ENCODE results near the gene MOBP. TPM values are rescaled to one million over a fixed set of nuclear protein-coding genes. Genes with fewer than 3 reads are reported as not detected.

MOBP gene
- polyA plus RNA-seq, 3 donors, result not detected

GRCh38 chr3:39542588-39542988, 75.1 kb downstream of the MOBP start:
- peaks cover 0 to 6% (median 2%) of the 10 kb centered on the region in 3 donors for H3K27me3 Mint-ChIP-seq (ENCODE audit: low read depth in 3 of 3)
- Histone ChIP-seq H3K4me3 (replicated peaks in 1 of 3; ENCODE audit: low read depth in 2 of 3, low read length in 3 of 3) (no peak overlapping the region), H3K79me2 (ENCODE audit: insufficient read depth, low read length) (no peaks in the 10 kb centered on the region), H3K9me3 (replicated peaks in 1 of 2; ENCODE audit: control insufficient read depth in 1 of 2, insufficient read depth in 1 of 2, low read length in 2 of 2) (no peaks in the 10 kb centered on the region), H3K27me3 (ENCODE audit: control insufficient read depth in 2 of 2, insufficient read depth in 2 of 2, low read length in 2 of 2) (no peaks in the 10 kb centered on the region), H2AFZ (ENCODE audit: insufficient read depth, low read depth, low read length, poor library complexity, severe bottlenecking) (no peak overlapping the region), H3K36me3 (replicated peaks in 1 of 2; ENCODE audit: control insufficient read depth in 1 of 2, insufficient read depth in 2 of 2, low read length in 2 of 2) (no peaks in the 10 kb centered on the region), H3K27ac (ENCODE audit: low read depth in 1 of 2, low read length in 2 of 2) (no peak overlapping the region), H3K4me1 (ENCODE audit: control insufficient read depth in 1 of 2, insufficient read depth in 2 of 2, low read length in 2 of 2) (no peaks in the 10 kb centered on the region), H4K20me1 (ENCODE audit: insufficient read depth, low read length) (no peaks in the 10 kb centered on the region), H3K4me2 (replicated peaks; ENCODE audit: extremely low read depth, low read length, poor library complexity, severe bottlenecking) (no peak overlapping the region), H3K9ac (ENCODE audit: insufficient read depth, low read length, poor library complexity, severe bottlenecking) (no peak overlapping the region)
- 88% methylated on average over 5 of the region's 5 CpGs for WGBS (ENCODE audit: insufficient coverage)
- DNase-seq, result no peak
- H3K27ac Mint-ChIP-seq, result no peak overlapping the region
- no peaks in the 10 kb centered on the region for H3K4me1 Mint-ChIP-seq
- no peaks in the 10 kb centered on the region for H3K36me3 Mint-ChIP-seq
- intact Hi-C loops (cut with micrococcal nuclease), result no loop called here
- H3K4me3 Mint-ChIP-seq, result no peak overlapping the region
- no peaks in the 10 kb centered on the region for H3K9me3 Mint-ChIP-seq
- TF ChIP-seq, protein P1, sequence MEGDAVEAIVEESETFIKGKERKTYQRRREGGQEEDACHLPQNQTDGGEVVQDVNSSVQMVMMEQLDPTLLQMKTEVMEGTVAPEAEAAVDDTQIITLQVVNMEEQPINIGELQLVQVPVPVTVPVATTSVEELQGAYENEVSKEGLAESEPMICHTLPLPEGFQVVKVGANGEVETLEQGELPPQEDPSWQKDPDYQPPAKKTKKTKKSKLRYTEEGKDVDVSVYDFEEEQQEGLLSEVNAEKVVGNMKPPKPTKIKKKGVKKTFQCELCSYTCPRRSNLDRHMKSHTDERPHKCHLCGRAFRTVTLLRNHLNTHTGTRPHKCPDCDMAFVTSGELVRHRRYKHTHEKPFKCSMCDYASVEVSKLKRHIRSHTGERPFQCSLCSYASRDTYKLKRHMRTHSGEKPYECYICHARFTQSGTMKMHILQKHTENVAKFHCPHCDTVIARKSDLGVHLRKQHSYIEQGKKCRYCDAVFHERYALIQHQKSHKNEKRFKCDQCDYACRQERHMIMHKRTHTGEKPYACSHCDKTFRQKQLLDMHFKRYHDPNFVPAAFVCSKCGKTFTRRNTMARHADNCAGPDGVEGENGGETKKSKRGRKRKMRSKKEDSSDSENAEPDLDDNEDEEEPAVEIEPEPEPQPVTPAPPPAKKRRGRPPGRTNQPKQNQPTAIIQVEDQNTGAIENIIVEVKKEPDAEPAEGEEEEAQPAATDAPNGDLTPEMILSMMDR (IDR thresholded peaks at IDR 0.05), result no peak

- peaks cover 2 to 8% (median 2%) of the 10 kb centered on the region in 3 donors for H3K27me3 Mint-ChIP-seq (ENCODE audit: low read depth in 3 of 3)
- no peaks in the 10 kb centered on the region for H3K36me3 ChIP-seq (replicated peaks in 1 of 2; ENCODE audit: control insufficient read depth in 1 of 2, insufficient read depth in 2 of 2, low read length in 2 of 2)
- no peak overlapping the region for H3K4me2 ChIP-seq (replicated peaks; ENCODE audit: extremely low read depth, low read length, poor library complexity, severe bottlenecking)
- no peak overlapping the region for H3K27ac ChIP-seq (ENCODE audit: low read depth in 1 of 2, low read length in 2 of 2)
- H3K9me3 ChIP-seq (replicated peaks in 1 of 2; ENCODE audit: control insufficient read depth in 1 of 2, insufficient read depth in 1 of 2, low read length in 2 of 2), result peaks cover 0 to 8% of the 10 kb centered on the region in 2 donors
- H2AFZ ChIP-seq (ENCODE audit: insufficient read depth, low read depth, low read length, poor library complexity, severe bottlenecking), result no peak overlapping the region
- no peaks in the 10 kb centered on the region for H3K79me2 ChIP-seq (ENCODE audit: insufficient read depth, low read length)
- H3K27ac Mint-ChIP-seq, result no peak overlapping the region
- H4K20me1 ChIP-seq (ENCODE audit: insufficient read depth, low read length), result no peaks in the 10 kb centered on the region
- no peak for DNase-seq
- H3K4me3 Mint-ChIP-seq, result no peak overlapping the region
- H3K4me1 Mint-ChIP-seq, result no peaks in the 10 kb centered on the region
- no peak overlapping the region for H3K9ac ChIP-seq (ENCODE audit: insufficient read depth, low read length, poor library complexity, severe bottlenecking)
- intact Hi-C loops (cut with micrococcal nuclease), result no loop called here
- no CpG with 5 or more reads among the region's 3 CpGs for WGBS (ENCODE audit: insufficient coverage)
- H3K27me3 ChIP-seq (ENCODE audit: control insufficient read depth in 2 of 2, insufficient read depth in 2 of 2, low read length in 2 of 2), result no peaks in the 10 kb centered on the region
- H3K4me3 ChIP-seq (replicated peaks in 1 of 3; ENCODE audit: low read depth in 2 of 3, low read length in 3 of 3), result no peak overlapping the region
- no peaks in the 10 kb centered on the region for H3K36me3 Mint-ChIP-seq
- TF ChIP-seq, protein P1 (IDR thresholded peaks at IDR 0.05), result no peak
- no peaks in the 10 kb centered on the region for H3K4me1 ChIP-seq (ENCODE audit: control insufficient read depth in 1 of 2, insufficient read depth in 2 of 2, low read length in 2 of 2)
- H3K9me3 Mint-ChIP-seq, result peaks cover 0 to 14% (median 8%) of the 10 kb centered on the region in 7 donors
Measured at GRCh38 chr3:39548282-39548681, 80.8 kb downstream of the MOBP start.

Data from CD14-positive monocyte (primary cell).